Measurements from ENCODE around the gene SHLD1. TPM values are rescaled to one million over a fixed set of nuclear protein-coding genes. Genes with fewer than 3 reads are reported as not detected.

SHLD1 gene
- total RNA-seq, 1 experiment from 2014 or later, result 2.4 TPM

DNA sequence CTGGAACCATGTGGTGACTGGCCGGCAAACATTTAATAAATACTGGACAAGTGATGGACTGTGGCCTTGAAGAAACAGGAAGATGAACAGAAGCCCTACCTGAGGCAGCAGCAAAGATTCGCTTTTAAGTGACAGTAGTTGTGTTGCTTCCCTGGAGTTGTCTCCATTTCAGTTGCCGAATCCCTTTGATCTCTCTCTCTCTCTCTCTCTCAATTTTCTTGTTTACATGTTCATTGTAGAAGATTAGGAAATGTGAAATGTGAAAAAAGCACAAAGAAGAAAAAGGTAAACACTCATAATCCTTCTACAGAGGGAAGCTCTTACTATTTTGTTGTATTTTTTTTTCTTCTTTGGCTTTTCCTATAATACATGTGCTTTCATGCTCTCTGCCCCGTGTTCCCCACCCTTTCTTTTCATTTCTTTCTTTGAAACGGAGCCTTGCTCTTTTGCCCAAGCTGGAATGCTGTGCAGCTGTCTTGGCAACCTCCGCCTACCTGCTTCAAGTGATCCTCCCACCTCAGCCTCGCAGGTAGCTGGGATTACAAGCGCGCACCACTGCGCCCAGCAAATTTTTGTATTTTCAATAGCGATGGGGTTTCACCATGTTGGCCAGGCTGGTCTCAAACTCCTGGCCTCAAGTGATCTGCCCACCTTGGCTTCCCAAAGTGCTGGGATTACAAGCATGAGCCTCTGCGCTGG is 81.5 kb downstream of the SHLD1 start (continued):
- TF ChIP-seq ZBTB33 (IDR thresholded peaks at IDR 0.05; ENCODE audit: extremely low read depth, insufficient replicate concordance, low read length), result no peak

- Histone ChIP-seq H4K20me1 (ENCODE audit: insufficient read depth) (no peaks in the 10 kb centered on the region), H3K4me1 (ENCODE audit: control insufficient read depth in 1 of 2, insufficient read depth in 2 of 2, low read length in 2 of 2) (peaks cover 14% of the 10 kb centered on the region in 2 experiments), H3K79me2 (ENCODE audit: insufficient read depth, low read length) (no peaks in the 10 kb centered on the region), H3K4me2 (ENCODE audit: low read length) (no peak overlapping the region), H3K9ac (ENCODE audit: low read length) (no peak overlapping the region), H3K36me3 (ENCODE audit: control insufficient read depth in 1 of 2, insufficient read depth in 2 of 2, low read length in 2 of 2) (no peaks in the 10 kb centered on the region), H3K9me2 (ENCODE audit: insufficient read depth) (no peaks in the 10 kb centered on the region), H3K27ac (ENCODE audit: low read depth, low read length) (no peak overlapping the region), H3K4me3 (replicated peaks in 1 of 2; ENCODE audit: low read depth in 1 of 2, low read length in 2 of 2) (no peak overlapping the region), H3K9me3 (ENCODE audit: control insufficient read depth in 1 of 2, insufficient read depth in 1 of 2, low read depth in 1 of 2, low read length in 2 of 2) (no peaks in the 10 kb centered on the region), H3K27me3 (ENCODE audit: insufficient read depth, low read length) (no peaks in the 10 kb centered on the region), H2AFZ (ENCODE audit: low read depth, low read length, poor library complexity, severe bottlenecking) (no peak overlapping the region)
- intact Hi-C loops (cut with micrococcal nuclease), result no loop called here
- DNase-seq (ENCODE audit: low read depth, low spot score) (no peak), ATAC-seq (no peak)
- CTCF ChIA-PET, result no interaction called here
- no TSS peak for BruUV-seq (replicated peaks)
- RAD21 ChIA-PET (ENCODE audit: low non-redundant PET in 1 of 2, low total read pairs in 2 of 2, uncharacterized antibody in 2 of 2, unreplicated experiment in 2 of 2), result no interaction called here
- no peak for TF ChIP-seq SIN3A (IDR thresholded peaks at IDR 0.05; ENCODE audit: low read depth)
- POLR2A ChIA-PET, result no interaction called here
These were observed 83.2 kb downstream of the SHLD1 start for GRCh38 chr20:5833309-5833941.

GRCh38 chr20:5834436-5835005 is 84.3 kb downstream of the SHLD1 start:
- RAD21 ChIA-PET (ENCODE audit: low non-redundant PET in 1 of 2, low total read pairs in 2 of 2, uncharacterized antibody in 2 of 2, unreplicated experiment in 2 of 2), result no interaction called here
- no peak overlapping the region for H3K4me3 ChIP-seq (replicated peaks in 1 of 2; ENCODE audit: low read depth in 1 of 2, low read length in 2 of 2)
- no peak overlapping the region for H3K4me2 ChIP-seq (ENCODE audit: low read length)
- H3K27ac ChIP-seq (ENCODE audit: low read depth, low read length), result no peak overlapping the region
- H3K4me1 ChIP-seq (ENCODE audit: control insufficient read depth in 1 of 2, insufficient read depth in 2 of 2, low read length in 2 of 2), result peaks cover 14% of the 10 kb centered on the region in 2 experiments
- DNase-seq (ENCODE audit: low read depth, low spot score) (no peak), ATAC-seq (no peak)
- intact Hi-C loops (cut with micrococcal nuclease), result no loop called here
- no peak overlapping the region for H3K9ac ChIP-seq (ENCODE audit: low read length)
- H3K9me3 ChIP-seq (ENCODE audit: control insufficient read depth in 1 of 2, insufficient read depth in 1 of 2, low read depth in 1 of 2, low read length in 2 of 2), result no peaks in the 10 kb centered on the region
- H3K27me3 ChIP-seq (ENCODE audit: insufficient read depth, low read length), result no peaks in the 10 kb centered on the region
- CTCF ChIA-PET, result no interaction called here
- no peaks in the 10 kb centered on the region for H4K20me1 ChIP-seq (ENCODE audit: insufficient read depth)
- no peaks in the 10 kb centered on the region for H3K9me2 ChIP-seq (ENCODE audit: insufficient read depth)
- no peaks in the 10 kb centered on the region for H3K79me2 ChIP-seq (ENCODE audit: insufficient read depth, low read length)
- TF ChIP-seq REST (IDR thresholded peaks at IDR 0.05; ENCODE audit: low read depth) (no peak), EGR1 (IDR thresholded peaks at IDR 0.05; ENCODE audit: low read depth) (no peak), ZNF274 (IDR thresholded peaks at IDR 0.05; ENCODE audit: low read depth, low read length) (no peak), SRF (IDR thresholded peaks at IDR 0.05; ENCODE audit: low read depth) (no peak)
- no TSS peak for BruUV-seq (replicated peaks)
- POLR2A ChIA-PET, result no interaction called here
- H3K36me3 ChIP-seq (ENCODE audit: control insufficient read depth in 1 of 2, insufficient read depth in 2 of 2, low read length in 2 of 2), result no peaks in the 10 kb centered on the region
- no peak overlapping the region for H2AFZ ChIP-seq (ENCODE audit: low read depth, low read length, poor library complexity, severe bottlenecking)

All from HCT116 (cell line).